NCI-H1930 (cell line): ENCODE measurements around the gene SPX.
A peak's percentile ranks its signal among the peaks of the same experiment; 100 is the strongest.

Source experiments
- DNase-seq, 2 experiments: peaks; one replicate each; lab custom pipeline; 2025; lab: John Stamatoyannopoulos, UW

Gene SPX, protein sequence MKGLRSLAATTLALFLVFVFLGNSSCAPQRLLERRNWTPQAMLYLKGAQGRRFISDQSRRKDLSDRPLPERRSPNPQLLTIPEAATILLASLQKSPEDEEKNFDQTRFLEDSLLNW

DNA sequence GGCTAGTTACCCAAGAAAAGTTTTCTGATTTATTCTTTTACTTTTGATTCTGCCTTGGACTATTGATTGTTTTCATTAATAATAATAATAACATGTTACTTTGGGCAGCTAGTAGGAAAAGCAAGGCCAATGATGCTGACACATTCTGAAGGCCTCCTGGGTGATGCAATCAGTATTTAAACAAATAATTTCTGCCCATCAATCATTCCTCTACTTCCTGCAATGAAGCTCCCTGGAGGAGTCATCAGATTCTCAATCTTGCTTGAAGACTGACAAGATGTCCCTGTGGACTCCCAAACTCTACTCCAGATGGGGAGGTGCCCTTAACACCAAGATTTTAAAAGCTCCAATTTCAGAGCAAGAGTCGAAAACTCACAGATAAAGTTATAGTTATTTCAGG lies at the start of gene SPX:
Gene SPX (plus strand): TSS at position 244 of the 400 bp plus-strand sequence. CDS start 177 bp downstream, outside the sequence.
- DNase-seq = peak in 1 of 2 experiments; percentile 32

DNA sequence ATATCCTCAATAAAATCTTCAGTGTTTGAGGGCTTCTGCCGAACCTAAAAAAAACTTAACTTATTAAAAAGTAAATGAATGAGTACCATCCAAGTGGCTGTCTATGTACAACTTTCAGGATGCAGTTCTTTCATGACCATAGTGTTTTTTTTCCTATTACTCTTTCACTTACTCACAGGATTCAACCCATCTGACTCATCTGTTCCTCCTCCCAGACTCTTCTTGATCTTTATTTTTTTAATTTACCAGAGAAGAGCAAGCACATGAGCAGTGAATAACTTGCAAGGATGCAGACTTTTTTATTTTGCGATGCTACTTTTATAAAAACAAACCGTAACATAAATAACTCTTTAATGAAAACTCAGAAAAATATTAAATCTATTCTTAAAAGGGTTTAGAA lies 49.1 kb upstream of the SPX start:
- no peak for DNase-seq

DNA sequence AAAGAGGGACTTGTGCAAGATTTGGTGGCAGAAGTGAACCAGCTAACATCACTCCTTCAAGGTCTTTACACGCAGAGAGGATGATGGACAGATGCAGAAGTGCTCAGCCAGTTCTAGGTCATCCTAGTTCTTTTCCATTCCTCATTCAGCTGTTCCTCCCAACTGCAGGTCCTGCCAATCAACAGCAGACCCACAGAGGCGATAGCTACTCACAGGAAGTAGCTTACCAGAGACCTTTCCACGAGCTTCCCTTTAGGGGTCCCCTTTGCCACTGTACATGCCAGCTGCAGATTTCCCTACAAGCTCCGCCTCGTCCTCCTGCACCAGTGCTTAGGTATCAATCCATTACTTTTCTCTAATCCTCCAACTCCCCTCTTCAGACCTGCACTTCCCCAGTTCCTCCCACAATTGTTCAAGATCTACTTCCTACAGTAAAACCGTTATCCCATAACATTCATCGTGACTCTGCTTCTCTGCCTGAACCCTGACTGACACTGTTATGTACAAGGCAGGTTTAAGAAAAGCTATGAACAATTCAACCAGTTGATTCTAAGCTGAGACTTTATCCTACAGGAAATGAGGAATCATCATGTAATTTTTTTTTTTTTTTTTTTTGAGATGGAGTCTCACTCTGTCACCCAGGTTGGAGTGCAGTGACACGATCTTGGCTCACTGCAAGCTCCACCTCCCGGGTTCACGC lies 47.2 kb upstream of the SPX start:
- DNase-seq = no peak

DNA sequence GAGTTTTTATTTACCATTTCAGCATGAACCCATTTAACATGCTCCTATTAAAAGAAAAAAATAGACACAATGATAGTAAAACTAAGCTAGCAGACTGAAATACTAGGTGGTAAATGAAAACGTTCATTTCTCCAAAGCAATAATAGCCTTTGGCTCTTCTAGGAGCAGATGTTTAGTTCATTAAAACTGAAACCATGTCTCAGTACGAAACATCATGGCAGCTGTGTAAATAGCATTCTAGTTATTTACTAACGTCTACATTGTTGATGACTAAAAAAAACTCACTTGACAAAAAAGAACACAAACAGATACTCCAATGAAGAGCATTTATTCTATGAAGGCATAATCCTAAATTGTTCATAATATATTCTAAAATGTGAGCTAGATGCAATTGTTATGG lies 42.6 kb upstream of the SPX start:
- DNase-seq = peak; percentile 70 to 91

DNA sequence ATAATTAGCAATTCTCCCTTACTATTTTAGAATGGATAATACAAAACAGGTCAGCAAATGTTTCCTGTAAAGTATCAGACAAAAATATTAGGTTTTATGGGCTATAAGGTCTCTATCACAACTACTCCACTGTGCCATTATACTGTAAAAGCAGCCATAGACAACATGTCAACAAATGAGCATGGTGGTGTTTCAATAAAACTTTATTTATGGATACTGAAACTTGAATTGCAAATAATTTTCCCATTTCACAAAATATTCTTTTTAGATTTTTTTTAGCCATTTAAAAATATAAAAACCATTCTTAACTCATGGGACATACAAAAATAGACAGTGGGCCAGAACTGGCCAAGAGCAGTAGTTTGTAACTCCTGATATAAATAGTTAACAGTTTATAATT lies 40.1 kb upstream of the SPX start:
- no peak for DNase-seq

DNA sequence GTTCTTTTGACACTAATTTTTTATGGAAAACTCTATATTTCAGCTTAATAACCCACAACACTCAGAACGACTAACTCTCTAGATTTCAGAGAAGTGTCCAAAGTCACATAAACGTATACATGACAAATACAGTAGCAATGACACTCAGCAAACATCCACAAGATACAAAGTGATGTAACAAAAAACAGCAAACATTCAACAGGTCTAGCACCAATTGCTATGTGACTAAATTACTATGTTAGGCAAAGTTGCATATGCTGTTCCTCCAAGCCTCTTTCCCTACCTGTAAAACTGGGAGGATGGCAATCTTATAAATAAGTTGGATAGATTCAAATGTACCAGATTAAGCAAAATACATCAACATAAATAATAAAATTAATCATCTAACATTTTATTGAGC lies 26.3 kb upstream of the SPX start:
- no peak for DNase-seq

DNA sequence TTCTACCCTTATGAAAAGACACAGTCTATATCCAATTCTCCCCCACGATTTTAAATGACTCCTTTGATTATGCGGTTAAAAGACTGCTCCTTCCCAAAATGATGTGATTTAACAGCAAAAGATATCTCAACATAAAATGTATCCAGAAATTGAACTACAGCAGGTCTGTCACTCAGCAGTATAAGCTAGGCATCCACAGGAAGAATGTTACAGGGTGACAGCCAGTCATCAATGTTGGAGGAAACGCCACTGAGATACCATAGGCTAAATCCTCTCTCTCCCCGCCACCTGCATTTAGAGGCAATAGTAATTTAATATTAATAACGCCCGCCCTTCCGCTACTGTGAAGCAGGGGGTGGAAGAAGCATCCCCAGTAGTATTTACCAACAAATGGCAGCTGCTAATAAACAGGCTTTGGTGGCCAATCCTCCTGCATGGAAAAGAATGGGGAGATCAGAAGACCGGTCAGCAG lies 25.3 kb upstream of the SPX start:
- DNase-seq = no peak

DNA sequence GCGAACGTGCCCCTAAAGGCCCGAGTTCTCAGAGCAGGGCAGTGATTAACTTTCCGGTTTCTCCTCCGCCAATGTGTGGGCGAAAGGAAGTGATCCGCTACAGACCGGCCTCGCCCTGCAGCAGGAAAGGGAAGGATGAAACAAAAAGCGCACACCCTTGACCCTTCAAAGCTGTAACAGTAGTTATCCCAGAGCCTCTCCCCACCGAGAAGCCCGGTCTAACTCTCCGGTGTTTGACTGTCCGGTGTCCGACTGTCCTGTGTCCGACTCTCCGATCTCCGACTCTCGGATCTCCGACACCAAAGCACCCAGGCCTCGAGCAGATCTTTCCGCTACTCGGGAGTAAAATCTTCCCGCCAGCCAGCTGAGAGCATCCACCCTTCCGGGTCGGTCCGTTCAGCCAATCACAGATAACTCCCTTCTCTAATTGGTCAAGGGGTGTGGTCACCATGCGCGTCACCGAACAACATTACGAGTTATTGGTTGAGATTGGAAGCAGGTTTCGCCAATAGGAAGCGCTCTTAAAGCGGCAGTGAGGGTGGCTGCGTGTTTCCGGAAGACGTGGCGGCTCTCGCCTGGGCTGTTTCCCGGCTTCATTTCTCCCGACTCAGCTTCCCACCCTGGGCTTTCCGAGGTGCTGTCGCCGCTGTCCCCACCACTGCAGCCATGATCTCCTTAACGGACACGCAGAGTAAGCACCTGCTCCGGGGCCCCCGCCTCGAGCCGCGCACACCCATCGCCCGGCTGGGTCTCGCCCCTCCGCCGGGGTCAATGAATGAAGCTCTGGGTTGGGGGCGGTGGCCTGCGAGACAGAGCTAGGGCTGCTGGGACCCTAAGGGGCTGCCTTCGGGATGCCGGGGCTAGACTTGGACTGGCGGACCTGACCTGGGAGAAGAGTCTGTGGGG lies 24.6 kb upstream of the SPX start, which contains the start of the genes GOLT1B and RECQL:
Gene GOLT1B (plus strand): TSS at position 532 of the 906 bp plus-strand sequence. CDS start 135 bp downstream, at position 667.
Gene RECQL (minus strand): TSS at position 378 of the 906 bp plus-strand sequence. CDS start 2,065 bp downstream, outside the sequence.
- DNase-seq = peak; percentile 98

DNA sequence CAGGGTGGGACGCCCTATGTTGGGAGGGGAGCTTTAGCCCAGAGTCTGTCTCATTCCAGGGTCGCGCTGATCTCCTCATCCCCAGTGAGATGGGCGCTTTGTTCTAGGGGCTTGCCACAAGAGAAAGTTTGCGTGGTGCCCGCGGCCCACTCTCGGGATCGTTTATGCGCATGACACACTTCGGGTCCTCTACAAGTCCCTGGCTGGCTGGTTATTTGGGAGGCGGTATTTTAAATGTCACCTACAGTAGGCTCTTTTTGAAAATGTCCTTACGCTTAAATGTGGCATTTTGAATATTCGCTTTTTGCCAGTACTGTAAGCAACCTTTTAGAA lies 24.0 kb upstream of the SPX start:
- no peak for DNase-seq

DNA sequence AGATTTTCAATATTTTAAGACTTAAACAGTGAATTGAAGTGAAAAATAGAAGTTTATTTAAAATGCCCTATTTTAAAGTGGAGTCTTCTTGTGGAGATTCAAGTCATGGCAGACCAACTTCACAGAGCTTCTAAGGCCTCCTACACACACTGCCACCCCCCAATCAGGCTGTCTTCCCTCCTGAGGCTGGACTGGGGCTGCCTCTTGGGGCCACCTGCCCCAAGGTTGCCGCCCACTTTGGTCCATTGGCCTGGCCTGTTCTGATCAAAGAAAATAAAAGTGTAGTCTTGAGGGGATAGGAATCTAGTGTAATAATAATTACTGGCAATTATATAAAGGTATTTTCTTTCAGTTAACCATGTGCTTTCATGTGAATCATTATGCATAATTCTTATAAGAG lies 23.2 kb upstream of the SPX start:
- no peak for DNase-seq

DNA sequence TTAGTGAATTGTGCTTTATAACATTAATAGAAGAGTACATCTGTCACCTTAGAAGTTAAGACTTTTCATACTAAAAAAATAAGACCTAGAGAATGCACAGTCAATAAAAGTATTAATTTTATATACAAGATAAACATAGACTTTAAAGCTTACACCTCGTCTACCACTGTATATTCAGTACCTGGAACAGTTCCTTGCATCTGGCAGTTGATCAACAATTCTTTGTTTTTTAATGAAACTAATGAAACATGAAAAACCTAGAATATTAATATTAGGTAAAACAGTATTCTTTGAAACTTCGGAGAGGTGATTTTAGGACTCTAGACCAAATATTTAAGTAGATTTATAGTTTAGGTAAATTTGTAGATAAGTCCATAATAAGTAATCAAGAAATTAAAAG lies 20.2 kb upstream of the SPX start:
- no peak for DNase-seq

DNA sequence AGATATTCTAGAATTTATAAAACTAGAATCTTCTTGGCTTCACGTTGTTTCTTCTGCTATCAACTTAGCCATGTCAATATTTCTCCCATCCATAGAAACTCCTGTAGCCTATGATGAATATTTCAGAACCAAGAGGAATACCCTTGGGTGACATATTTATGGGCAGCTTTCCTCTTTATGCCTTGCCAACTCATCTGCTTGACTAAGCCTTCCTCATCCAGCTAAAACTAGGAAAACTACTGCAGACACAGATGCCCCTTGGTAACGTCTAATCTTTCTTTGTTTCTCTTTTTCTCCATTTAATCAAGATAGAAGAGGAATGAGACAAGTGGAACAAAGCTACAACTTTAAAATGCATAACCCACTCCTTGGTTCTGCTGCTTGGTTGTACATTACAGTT lies 18.2 kb upstream of the SPX start:
- DNase-seq = no peak

DNA sequence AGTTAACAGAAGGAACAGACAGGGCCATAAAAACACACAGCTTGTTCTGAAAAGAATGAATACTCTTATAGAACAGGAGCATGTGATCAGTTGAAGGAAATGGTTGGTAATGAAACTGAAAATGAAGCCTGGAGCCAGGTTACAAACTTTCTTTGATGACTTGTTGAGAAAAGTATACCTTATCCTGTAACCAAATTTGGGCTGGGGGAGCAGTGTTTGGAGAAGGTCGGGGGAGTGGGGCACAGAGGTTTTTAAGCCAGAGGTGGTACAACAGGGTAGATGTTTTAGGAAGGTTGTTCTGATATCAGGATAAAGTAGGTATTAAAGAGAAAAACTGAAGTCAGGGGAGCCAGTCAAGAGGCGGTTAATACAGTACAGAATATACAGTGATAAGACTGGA lies 16.3 kb upstream of the SPX start:
- DNase-seq = no peak

DNA sequence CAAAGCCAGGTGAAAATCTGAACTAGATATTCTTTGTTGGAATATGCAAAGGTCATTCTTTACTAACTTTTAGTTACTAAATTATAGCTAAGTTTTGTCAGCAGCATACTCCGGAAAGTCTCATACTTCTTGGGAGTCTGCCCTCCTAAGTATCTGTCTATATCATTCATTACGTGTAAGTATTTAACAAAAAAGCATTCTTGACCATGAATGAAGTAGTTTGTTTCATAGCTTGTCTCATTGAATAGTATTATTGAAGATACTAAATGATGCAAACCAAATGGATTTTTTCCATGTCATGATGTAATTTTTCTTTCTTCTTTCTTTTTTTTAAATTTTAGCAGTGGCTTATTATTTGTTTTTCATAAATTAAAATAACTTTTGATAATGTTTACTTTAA lies 9.8 kb upstream of the SPX start:
- no peak for DNase-seq

DNA sequence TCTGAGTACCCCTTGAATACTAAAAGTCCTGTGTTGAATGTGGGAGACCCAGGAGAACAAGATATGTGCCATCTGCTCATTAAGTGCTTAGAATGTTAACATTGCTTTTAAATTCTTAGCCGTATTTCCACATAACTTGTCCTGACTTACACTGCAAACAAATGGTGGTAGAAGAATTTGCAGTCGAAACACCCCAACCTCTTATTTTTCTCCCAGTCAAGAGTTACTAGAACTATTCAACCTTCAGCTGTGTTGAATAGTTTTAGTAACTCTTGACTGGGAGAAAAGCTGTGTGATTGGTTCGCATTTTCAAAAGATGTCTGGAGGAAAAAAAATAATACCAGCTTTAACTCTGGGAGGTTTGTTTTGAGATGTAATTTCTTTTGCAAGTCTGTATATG lies 7.6 kb upstream of the SPX start:
- DNase-seq = no peak

DNA sequence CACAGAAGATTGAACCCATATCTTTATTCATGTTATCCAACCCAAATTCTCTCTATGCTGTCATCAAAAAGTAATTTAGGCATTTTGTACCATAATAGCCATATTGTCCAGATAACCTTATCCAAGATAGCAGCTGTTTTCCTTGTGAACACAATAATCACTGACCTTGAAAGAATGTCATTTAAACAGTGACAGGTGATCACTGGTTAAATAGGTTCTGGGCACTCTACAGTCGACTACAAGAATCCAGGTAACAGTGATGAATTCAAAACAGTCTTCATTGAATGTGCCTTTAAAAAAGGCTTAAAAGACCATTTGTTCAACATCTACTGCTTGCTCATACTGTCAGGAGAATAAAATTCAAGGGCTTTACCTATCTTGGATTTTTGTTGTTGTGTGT lies 4.6 kb upstream of the SPX start:
- DNase-seq = peak in 1 of 2 experiments; percentile 23

DNA sequence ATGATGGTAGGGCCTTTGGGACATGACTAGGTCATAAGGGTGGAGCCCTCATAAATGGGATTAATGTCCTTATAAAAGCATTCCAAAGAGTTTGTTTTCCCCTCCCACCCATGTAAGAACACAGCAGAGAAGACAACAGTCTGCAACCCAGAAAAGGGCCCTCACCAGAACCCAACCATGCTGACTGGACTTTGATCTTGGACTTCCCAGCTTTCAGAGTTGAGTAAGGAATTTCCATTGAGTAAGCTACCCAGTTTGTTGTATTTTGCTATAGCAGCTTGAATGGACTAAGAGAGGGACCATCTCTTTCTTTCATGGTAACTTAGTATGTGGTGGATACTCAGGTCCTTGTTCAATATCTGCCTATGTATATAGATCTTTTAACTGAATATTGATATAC lies 2.9 kb upstream of the SPX start:
- DNase-seq = no peak

DNA sequence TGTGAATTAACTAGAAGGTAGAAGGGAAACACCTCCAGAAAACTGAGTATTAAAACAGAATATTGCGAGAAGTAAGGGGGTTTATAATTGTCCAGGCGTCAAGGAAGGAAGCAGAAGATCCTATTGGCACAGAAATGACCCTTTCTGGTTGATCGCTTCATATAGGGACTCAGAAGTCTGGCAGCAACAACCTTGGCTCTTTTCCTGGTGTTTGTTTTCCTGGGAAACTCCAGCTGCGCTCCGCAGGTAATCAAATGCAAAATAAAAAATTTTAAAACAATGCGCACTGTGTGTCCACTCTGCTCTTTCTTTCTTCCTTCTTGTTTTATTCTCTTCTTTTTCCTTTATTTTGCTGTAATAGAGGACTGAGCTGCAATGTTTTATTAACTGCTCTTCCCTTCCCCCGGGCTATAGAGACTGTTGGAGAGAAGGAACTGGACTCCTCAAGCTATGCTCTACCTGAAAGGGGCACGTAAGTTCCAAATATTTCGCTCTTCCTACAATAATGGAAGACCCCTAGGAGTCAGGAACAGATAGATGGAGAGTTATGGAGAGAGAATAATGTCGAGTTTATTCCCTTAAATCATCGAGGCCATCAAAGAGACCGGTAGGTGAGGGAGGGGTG lies 737 bp downstream of the SPX start:
- DNase-seq = no peak

DNA sequence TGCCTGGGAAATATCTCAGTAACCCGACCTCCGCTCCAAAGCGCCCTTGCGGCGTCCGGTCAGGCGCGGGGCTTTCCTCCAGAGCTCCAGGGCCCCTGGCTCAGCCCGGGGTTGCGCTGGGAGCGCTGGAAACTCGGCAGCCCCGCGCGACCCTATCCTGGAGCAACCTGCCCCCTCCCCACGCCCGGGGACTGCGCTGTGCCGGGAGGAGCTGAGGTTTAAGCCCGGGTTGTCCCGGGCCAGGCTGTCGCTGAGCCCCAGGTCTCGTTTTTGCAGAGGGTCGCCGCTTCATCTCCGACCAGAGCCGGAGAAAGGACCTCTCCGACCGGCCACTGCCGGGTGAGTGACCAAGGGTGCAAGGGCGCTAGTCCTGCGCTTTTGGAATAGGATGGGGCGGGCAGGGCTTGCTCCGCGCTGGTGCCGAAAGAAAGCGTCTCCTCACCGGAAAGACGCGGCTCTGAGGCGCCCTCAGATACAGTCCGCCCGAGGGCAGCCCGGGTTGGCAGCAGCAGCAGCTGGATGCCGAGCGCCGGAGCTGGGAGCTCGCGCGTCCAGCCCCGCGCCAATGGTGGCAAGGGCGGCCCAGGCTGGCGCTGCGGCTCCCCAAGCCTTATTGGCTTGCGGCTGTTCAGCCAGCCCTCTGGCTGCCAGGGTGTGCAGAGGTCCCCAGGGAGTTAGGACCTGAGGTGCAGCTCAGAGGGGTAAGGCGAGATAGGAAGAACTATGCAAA lies 1.5 kb downstream of the SPX start:
- DNase-seq = peak; percentile 72 to 80

DNA sequence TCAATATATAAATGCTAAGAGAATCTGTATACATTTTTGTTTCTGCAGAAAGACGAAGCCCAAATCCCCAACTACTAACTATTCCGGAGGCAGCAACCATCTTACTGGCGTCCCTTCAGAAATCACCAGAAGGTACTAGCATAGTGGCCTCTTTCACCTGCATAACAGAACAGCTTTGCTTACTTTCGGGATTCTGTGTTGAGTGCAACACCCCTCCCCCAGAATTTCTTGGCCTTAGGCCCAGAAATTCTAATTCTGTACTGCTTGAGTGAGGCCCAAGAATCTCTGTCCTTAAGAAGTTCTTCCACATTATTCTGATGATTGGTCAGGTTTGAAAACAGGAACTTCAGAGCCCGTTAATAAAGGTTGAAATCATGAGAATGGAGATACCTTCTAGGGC lies 2.9 kb downstream of the SPX start:
- no peak for DNase-seq

DNA sequence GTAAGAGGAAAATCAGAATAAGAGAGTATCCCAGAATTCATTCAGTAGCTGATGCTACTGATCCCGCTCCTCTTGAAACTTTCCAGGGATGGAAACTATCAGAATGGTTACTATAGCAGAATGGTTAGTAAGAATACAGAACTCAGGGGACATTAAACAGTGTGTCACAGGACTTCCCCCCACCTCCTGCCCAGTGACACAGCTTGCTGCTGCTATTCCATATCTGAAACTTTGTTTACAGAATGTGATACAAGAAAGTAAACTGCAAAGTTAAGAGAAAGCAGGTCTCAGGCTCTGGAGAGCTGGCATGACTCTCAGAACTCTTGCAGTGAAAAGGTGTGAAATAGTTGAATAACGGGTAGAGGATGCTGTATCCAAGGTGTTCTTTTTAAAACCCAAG lies 3.4 kb downstream of the SPX start:
- DNase-seq = no peak
